ENCODE data around the gene TGM3.

DNA sequence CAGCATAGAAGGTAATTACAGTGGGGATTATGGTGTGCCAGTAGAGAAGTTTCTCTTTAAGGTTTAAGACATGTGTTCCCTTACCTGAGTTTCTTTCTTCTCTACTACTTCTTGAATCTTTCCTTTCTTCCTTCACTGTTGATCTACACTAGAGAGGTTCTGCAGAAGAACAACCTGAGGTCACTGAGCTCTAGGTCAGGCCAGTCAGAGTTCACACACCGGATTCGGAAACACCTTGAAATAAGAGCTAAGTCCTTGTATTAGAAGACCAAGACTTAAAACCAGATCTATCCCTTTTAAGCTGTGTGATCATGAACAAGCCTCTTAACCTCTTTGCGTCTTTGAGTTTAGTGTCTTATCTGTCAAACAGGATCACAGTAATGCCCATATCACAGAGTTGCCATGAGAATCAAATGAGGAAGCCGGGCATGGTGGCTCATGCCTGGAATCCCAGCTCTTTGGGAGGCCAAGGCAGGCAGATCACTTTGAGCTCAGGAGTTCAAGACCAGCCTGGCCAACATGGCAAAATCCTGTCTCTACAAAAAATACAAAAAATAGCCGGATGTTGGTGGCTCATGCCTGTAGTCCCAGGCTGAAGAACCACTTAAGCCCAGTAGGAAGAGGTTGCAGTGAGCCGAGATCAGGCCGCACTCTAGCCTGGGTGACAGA lies 22.0 kb upstream of the TGM3 start:
- TF ChIP-seq, protein P1, sequence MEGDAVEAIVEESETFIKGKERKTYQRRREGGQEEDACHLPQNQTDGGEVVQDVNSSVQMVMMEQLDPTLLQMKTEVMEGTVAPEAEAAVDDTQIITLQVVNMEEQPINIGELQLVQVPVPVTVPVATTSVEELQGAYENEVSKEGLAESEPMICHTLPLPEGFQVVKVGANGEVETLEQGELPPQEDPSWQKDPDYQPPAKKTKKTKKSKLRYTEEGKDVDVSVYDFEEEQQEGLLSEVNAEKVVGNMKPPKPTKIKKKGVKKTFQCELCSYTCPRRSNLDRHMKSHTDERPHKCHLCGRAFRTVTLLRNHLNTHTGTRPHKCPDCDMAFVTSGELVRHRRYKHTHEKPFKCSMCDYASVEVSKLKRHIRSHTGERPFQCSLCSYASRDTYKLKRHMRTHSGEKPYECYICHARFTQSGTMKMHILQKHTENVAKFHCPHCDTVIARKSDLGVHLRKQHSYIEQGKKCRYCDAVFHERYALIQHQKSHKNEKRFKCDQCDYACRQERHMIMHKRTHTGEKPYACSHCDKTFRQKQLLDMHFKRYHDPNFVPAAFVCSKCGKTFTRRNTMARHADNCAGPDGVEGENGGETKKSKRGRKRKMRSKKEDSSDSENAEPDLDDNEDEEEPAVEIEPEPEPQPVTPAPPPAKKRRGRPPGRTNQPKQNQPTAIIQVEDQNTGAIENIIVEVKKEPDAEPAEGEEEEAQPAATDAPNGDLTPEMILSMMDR (IDR thresholded peaks at IDR 0.05; ENCODE audit: insufficient read depth, low read length): no peak
- TF ChIP-seq, protein P2, sequence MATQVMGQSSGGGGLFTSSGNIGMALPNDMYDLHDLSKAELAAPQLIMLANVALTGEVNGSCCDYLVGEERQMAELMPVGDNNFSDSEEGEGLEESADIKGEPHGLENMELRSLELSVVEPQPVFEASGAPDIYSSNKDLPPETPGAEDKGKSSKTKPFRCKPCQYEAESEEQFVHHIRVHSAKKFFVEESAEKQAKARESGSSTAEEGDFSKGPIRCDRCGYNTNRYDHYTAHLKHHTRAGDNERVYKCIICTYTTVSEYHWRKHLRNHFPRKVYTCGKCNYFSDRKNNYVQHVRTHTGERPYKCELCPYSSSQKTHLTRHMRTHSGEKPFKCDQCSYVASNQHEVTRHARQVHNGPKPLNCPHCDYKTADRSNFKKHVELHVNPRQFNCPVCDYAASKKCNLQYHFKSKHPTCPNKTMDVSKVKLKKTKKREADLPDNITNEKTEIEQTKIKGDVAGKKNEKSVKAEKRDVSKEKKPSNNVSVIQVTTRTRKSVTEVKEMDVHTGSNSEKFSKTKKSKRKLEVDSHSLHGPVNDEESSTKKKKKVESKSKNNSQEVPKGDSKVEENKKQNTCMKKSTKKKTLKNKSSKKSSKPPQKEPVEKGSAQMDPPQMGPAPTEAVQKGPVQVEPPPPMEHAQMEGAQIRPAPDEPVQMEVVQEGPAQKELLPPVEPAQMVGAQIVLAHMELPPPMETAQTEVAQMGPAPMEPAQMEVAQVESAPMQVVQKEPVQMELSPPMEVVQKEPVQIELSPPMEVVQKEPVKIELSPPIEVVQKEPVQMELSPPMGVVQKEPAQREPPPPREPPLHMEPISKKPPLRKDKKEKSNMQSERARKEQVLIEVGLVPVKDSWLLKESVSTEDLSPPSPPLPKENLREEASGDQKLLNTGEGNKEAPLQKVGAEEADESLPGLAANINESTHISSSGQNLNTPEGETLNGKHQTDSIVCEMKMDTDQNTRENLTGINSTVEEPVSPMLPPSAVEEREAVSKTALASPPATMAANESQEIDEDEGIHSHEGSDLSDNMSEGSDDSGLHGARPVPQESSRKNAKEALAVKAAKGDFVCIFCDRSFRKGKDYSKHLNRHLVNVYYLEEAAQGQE (IDR thresholded peaks at IDR 0.05; ENCODE audit: insufficient replicate concordance, low read depth): no peak
- TF ChIP-seq POLR2AphosphoS5 (IDR thresholded peaks at IDR 0.05; ENCODE audit: low read depth): no peak
- TF ChIP-seq GABPA (IDR thresholded peaks at IDR 0.05; ENCODE audit: low read depth): no peak
